ENCODE results near the gene RABGEF1. TPM values are rescaled to one million over a fixed set of nuclear protein-coding genes. Genes with fewer than 3 reads are reported as not detected.
"Not testable (repeated sequence)": the region's sequence is repeated elsewhere in the genome, so short reads cannot be mapped to it uniquely, and the experiment has no call there.

The RABGEF1 gene
- total RNA-seq, 1 donor from 2014 or later = 71.3 TPM

DNA sequence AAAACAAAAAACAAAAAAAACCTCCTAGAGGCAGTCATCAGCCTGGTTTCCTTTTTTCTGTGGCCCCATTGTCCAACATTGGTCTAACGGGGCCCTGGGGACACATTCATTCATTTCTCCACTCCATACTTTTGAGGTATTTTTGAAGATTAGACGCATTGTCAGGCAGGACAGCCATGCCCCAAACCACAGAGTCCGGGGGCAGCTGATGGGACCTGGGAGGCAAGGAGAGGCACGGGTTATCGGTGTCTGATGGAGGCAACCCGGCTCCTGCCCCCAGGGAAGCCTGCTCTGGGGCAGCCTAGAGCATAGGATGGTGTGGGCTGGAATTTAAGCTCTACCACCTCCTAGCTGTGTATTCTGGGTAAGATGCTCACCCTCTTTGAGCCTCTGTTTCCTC is 6.5 kb upstream of the RABGEF1 start:
- FAIRE-seq (no peak), DNase-seq (ENCODE audit: low spot score in 2 of 2) (no peak)

GRCh38 chr7:66735154-66735553 is 5.4 kb upstream of the RABGEF1 start:
- FAIRE-seq = no peak

DNA sequence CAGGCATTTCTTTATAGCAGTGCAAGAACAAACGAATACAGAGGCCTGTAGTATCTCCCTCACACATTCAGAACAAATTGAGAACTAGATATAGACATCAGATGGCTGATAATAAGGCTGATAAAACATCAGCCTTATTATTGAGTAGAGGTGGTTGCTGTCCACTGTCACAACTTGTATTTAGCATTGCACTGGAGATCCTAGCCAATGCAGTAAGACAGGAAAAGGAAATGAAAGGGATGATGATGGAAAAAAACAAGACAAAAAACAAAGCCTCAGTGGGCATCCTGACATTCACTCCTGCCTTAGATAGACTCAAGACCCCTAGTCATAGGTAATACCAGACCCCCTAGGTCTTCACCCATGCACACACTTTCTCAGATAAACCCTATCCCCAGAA is 4.7 kb upstream of the RABGEF1 start:
- FAIRE-seq (no peak), DNase-seq (ENCODE audit: low spot score in 2 of 2) (no peak)

More at GRCh38 chr7:66735154-66735553, 5.4 kb upstream of the RABGEF1 start:
- no peak for DNase-seq (ENCODE audit: low spot score in 2 of 2)

DNA sequence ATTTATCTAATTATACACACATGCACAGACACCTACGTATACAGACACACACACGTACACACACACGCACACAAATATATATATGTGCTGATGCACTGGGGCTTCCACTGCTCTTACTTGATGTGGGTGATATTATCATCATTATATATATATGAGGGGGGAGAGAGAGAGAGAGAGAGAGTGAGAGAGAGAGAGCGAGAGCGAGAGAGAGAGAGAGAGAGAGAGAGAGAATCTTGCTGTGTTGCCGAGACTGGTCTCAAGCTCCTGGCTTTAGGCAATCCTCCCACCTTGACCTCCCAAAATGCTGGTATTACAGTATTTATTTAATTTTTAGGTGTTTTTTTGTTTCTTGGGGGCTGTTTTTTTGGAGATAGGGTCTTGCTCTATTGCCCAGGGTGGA is 3.6 kb upstream of the RABGEF1 start:
- FAIRE-seq = no peak
- DNase-seq (ENCODE audit: low spot score in 2 of 2) = no peak

DNA sequence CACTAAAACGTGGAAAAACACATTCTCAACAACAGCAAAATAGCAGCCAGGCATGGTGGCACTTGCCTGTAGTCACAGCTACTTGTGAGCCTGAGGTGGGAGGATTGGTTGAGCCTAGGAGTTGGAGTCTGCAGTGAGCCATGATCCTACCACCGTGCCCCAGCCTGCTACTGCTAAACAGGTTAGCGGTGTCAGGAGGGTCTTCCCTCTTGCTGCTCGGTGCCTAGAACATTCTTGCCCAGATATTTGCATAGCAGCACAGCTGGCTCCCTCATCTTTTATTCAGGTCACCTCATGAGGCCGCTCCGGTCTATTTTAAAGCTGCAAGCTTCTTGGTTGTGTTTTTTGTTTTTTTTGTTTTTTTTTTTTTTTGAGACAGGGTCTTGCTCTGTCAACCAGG is 2.9 kb upstream of the RABGEF1 start:
- FAIRE-seq (no peak), DNase-seq (ENCODE audit: low spot score in 2 of 2) (no peak)

GRCh38 chr7:66739477-66739876 is 1.1 kb upstream of the RABGEF1 start:
- FAIRE-seq (no peak), DNase-seq (ENCODE audit: low spot score in 2 of 2) (no peak)

DNA sequence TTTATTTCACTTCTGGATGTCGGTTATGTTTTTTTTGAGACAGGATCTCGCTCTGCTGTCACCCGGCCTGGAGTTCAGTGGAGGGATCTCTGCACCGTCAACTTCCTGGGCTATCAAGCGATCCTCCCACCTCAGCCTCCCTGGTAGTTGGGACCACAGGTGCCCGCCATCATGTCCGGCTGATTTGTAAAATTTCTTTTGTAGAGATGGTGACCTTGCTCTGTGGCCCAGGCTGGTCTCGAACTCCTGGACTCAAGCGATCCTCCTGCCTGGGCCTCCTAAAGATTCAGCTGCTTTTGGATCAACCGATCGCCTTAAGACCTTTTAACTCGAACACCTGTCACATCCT is 606 bp upstream of the RABGEF1 start:
- FAIRE-seq = no peak

DNA sequence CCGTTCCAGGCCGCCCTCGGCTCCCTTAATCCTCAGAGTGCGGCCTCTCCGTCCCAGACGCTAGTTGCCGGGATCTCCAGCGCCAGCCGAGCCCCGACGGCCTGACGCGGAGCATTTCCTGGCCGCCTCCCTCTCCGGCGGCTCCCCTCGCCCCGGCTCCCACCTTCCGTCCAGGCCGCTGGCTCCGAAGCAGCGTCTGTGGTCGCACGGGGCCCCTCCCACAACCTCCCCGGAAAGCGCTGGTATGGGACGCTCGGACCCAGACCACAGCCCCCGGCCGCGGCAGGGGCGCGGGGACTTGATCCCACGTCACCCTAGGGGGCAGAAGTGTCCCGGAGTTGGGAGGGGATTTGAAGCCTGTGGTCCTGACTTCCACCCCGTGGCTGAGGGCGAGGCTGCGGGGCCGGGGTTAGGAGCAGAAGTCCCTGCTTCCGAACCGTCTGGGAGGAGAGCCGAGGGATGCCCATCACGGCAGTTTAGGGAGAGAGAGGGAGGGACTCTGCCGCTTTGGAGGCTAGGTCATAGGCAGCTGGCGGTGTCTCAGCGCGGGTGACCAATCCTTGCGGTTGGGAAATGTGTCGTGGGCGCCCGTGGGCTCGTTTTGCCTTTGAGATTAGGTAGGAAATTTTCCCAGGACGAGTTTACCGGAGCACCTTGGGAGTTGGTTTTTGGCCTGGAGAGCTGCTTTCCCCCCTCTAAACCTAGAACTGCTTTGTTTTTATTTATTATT is 612 bp downstream of the RABGEF1 start:
- peak; percentile 36 to 40 for DNase-seq (ENCODE audit: low spot score in 2 of 2)
- not testable (repeated sequence) for FAIRE-seq

More for the DNA sequence above, 606 bp upstream of the RABGEF1 start:
- no peak for DNase-seq (ENCODE audit: low spot score in 2 of 2)

GRCh38 chr7:66741710-66742049 is 1.1 kb downstream of the RABGEF1 start:
- no peak for DNase-seq (ENCODE audit: low spot score in 2 of 2)
- FAIRE-seq = no peak

DNA sequence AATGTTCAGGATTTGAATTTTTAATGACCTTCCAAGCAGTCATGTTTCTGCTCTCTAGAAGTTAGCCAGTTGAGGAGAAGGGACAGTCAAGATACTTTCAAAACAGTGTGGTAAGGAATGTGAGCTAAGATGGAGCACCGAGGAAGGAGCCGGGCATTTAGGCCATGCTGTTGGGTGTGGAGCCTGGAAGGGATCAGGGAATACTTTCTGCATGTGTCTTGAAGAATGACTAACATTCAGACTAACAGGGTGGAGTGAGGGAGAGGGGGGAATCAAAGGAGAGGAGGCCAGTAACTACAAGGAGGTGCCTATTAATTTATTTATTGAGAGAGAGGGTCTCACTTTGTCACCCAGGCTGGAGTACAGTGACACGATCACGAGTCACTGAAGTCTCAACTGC is 1.8 kb downstream of the RABGEF1 start:
- not testable (repeated sequence) for DNase-seq (ENCODE audit: low spot score in 2 of 2); FAIRE-seq

DNA sequence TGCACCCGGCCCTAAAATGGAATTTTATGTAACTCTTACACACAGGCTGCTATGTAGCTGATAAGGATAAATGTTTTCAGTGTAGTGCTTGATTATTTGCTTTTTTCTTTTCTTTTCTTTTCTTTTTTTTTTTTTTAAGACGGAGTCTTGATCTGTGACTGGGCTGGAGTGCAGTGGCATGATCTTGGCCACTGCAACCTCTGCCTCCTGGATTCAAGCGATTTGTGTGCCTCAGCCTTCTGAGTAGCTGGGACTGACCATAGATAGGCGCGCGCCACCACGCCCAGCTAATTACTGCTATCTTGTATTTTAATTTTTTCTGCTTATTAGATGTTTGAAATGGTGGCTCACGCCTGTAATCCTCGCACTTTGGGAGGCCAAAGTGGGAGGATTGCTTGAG is 3.4 kb downstream of the RABGEF1 start:
- no peak for DNase-seq (ENCODE audit: low spot score in 2 of 2)
- FAIRE-seq = no peak

GRCh38 chr7:66747385-66747784 is 6.9 kb downstream of the RABGEF1 start:
- DNase-seq (ENCODE audit: low spot score in 2 of 2) = no peak

GRCh38 chr7:66747881-66748511 is 7.5 kb downstream of the RABGEF1 start:
- no peak for FAIRE-seq

More at GRCh38 chr7:66747385-66747784, 6.9 kb downstream of the RABGEF1 start:
- FAIRE-seq = no peak

GRCh38 chr7:66748791-66749190 is 8.3 kb downstream of the RABGEF1 start:
- no peak for DNase-seq (ENCODE audit: low spot score in 2 of 2)
- FAIRE-seq = no peak

More at GRCh38 chr7:66747881-66748511, 7.5 kb downstream of the RABGEF1 start:
- no peak for DNase-seq (ENCODE audit: low spot score in 2 of 2)

DNA sequence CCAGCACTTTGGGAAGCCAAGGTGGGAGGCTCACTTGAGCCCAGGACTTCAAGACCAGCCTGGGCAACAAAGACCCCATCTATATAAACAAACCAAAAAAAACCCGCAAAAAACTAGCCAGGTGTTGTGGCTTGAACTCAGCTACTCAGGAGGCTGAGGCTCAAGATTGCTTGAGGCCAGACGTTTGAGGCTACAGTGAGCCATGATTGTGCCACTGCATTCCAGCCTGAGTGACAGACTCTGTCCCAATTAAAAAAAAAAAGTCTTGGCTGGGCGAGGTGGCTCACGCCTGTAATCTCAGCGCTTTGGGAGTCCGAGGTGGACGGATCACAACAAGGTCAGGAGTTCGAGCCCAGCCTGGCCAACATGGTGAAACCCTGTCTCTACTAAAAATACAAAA is 11.4 kb downstream of the RABGEF1 start:
- DNase-seq (ENCODE audit: low spot score in 2 of 2) (no peak), FAIRE-seq (no peak)

DNA sequence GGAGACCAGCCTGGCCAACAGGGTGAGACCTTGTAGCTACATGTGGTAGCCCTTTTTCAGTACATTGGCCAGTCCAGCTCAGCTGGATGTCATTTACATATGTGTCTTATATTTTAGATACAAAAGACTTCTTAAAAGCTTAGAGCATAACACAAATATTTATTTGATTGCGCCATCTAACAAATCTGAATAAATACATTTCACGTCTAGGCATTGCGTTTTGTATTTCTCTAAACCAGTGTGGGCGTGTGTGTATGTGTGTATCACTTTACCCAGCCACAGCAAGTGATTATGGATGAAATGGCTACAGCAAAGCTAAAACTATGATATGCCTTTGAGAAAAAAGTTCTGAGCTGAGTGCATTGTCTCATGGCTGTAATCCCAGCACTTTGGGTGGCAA is 14.0 kb downstream of the RABGEF1 start:
- FAIRE-seq (no peak), DNase-seq (ENCODE audit: low spot score in 2 of 2) (no peak)

GRCh38 chr7:66755059-66755458 is 14.5 kb downstream of the RABGEF1 start:
- DNase-seq (ENCODE audit: low spot score in 2 of 2); FAIRE-seq: not testable (repeated sequence)

- FAIRE-seq = not testable (repeated sequence)
Observed at GRCh38 chr7:66756227-66756626, 15.7 kb downstream of the RABGEF1 start.

GRCh38 chr7:66756889-66757288 is 16.4 kb downstream of the RABGEF1 start:
- no peak for FAIRE-seq
- no peak for DNase-seq (ENCODE audit: low spot score in 2 of 2)

More at GRCh38 chr7:66756227-66756626, 15.7 kb downstream of the RABGEF1 start:
- not testable (repeated sequence) for DNase-seq (ENCODE audit: low spot score in 2 of 2)

DNA sequence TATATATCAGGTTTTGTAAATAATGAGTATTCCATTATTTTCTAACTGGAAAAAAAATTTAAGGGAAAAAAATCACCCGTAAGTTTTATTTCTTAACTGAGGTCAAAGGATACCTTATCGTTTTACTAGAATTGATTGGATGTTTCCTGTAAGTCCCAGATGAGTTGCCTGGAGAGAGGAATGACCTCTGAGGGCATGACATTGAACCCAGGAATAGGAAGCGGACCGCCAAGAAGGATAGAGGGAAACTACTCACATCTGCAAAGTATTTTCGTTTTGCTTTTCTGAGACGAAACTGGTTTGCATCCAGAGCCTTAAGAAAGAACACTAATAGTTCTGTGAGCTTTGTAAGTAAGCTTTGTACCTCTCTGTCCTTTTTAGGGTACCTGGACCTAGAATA is 17.4 kb downstream of the RABGEF1 start:
- FAIRE-seq = no peak
- DNase-seq (ENCODE audit: low spot score in 2 of 2) = no peak

GRCh38 chr7:66758950-66759628 is 18.6 kb downstream of the RABGEF1 start:
- FAIRE-seq (no peak), DNase-seq (ENCODE audit: low spot score in 2 of 2) (no peak)

DNA sequence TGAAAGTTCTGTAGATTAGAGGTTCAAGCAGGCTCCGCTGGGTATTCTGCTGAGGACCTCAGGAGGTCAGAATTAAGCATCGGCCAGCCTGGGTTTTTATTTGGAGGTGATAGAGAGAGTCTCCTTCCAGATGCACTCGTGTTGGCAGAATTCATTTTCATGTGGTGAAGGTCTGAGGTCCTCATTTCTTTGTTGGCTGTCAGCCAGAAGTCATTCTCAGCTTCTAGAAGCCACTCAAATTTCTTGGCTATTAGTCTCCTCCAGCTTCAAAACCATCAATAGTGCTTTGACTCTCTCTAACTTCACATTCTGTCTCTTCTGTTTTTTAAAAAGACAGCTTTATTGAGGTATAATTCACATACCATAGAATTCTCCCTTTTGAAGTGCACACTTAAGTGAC is 22.6 kb downstream of the RABGEF1 start:
- not testable (repeated sequence) for DNase-seq (ENCODE audit: low spot score in 2 of 2); FAIRE-seq

Data from frontal cortex (tissue), 4 donors.